A673 (cell line): ENCODE results near the gene SCGB1C1. TPM values are rescaled to one million over a fixed set of nuclear protein-coding genes. Genes with fewer than 3 reads are reported as not detected.

Experiments used
- BruUV-seq: library from RNA; stranded (reverse); fragments of 400-500 nt; replicated peaks from 2 replicates; lab custom pipeline; 2021; lab: Mats Ljungman, UMichigan
- CTCF ChIA-PET: fragments of 300-600 bp; sonication (Branson Sonifier 250); formaldehyde crosslinking; loops from one replicate; lab custom pipeline; 2022; ENCODE audit warnings: antibody characterized with exemption; lab: Charles Lee
- POLR2A ChIA-PET: fragments of 300-600 bp; sonication (Branson Sonifier 250); formaldehyde crosslinking; loops from one replicate; lab custom pipeline; 2022; ENCODE audit warnings: antibody characterized with exemption; ENCODE audit not compliant: low non-redundant PET; lab: Charles Lee
- DNase-seq: peaks from one replicate; pipeline ENCODE4 v3.0.0-alpha.2; 2015; ENCODE audit warnings: low spot score
- H3K27ac ChIP-seq: fragments of 200-600 bp; sonication (generic); 2 replicates; pipeline ENCODE4 v1.5.1; 2016; ENCODE audit warnings: mixed run types, low read depth, mild to moderate bottlenecking, mixed read lengths, antibody characterized with exemption, low read length; ENCODE audit not compliant: poor library complexity, severe bottlenecking
- H3K27me3 ChIP-seq: fragments of 200-600 bp; sonication (generic); replicated peaks from 2 replicates; pipeline ENCODE4 v1.6.1; 2017; ENCODE audit warnings: mixed run types, low read depth, mild to moderate bottlenecking, mixed read lengths, antibody characterized with exemption, low read length; ENCODE audit not compliant: insufficient read depth, poor library complexity
- H3K36me3 ChIP-seq: fragments of 200-600 bp; sonication (generic); 2 replicates; pipeline ENCODE4 v1.6.1; 2016; ENCODE audit warnings: mixed run types, mild to moderate bottlenecking, mixed read lengths, antibody characterized with exemption, low read length; ENCODE audit not compliant: insufficient read depth, poor library complexity, severe bottlenecking
- H3K4me1 ChIP-seq: fragments of 200-600 bp; sonication (generic); 2 replicates; pipeline ENCODE4 v1.6.1; 2017; ENCODE audit warnings: mixed run types, mild to moderate bottlenecking, mixed read lengths, antibody characterized with exemption, low read length; ENCODE audit not compliant: insufficient read depth, poor library complexity, severe bottlenecking
- H3K4me3 ChIP-seq: fragments of 200-600 bp; sonication (generic); 2 replicates; pipeline ENCODE4 v1.5.1; 2016; ENCODE audit warnings: low read depth, mixed run types, mild to moderate bottlenecking, mixed read lengths, low read length; ENCODE audit not compliant: poor library complexity, severe bottlenecking
- H3K9me3 ChIP-seq: fragments of 200-600 bp; sonication (generic); 2 replicates; pipeline ENCODE4 v1.6.1; 2016; ENCODE audit warnings: mixed run types, low read depth, mild to moderate bottlenecking, mixed read lengths, antibody characterized with exemption, low read length; ENCODE audit not compliant: poor library complexity, severe bottlenecking
- CTCF ChIP-seq: fragments of 300-800, 200-600 bp; sonication (generic); conservative IDR thresholded peaks from 2 replicates; pipeline ENCODE4 v1.5.1; 2017; ENCODE audit warnings: low read depth, mild to moderate bottlenecking, antibody characterized with exemption, low read length, moderate library complexity, mixed read lengths
- EZH2 ChIP-seq: fragments of 200-600 bp; sonication (generic); IDR thresholded peaks from 2 replicates; pipeline ENCODE4 v1.6.1; 2017; ENCODE audit warnings: borderline replicate concordance, low read depth, mild to moderate bottlenecking, mixed read lengths, antibody characterized with exemption, low read length; ENCODE audit not compliant: poor library complexity, severe bottlenecking
- intact Hi-C: fragments of 100-400 bp; cut with micrococcal nuclease; formaldehyde crosslinking; loops from one replicate; pipeline ENCODE4 v1.10.0; 2022; ENCODE audit not compliant: unreplicated experiment
- total RNA-seq: library from RNA; stranded (reverse); gene quantifications from 2 replicates; pipeline ENCODE4 v1.2.3, GENCODE V29; 2021

SCGB1C1 gene
- total RNA-seq, 1 experiment from 2014 or later = not detected

- BruUV-seq = no TSS peak
- intact Hi-C loops = no loop called here
- Histone ChIP-seq H3K36me3 (peaks cover 36% of the 10 kb centered on the region), H3K4me1 (peaks cover 10% of the 10 kb centered on the region), H3K9me3 (no peaks in the 10 kb centered on the region), H3K27ac (no peak overlapping the region), H3K4me3 (no peak overlapping the region), H3K27me3 (no peaks in the 10 kb centered on the region)
- no peak for DNase-seq
- TF ChIP-seq CTCF = no peak
- TF ChIP-seq EZH2 = no peak
- ChIA-PET POLR2A (no interaction called here), CTCF (no interaction called here)
These were observed 47.4 kb downstream of the SCGB1C1 start for GRCh38 chr11:240315-240714.

GRCh38 chr11:241634-242033 is 48.8 kb downstream of the SCGB1C1 start:
- Histone ChIP-seq H3K36me3 (peaks cover 49% of the 10 kb centered on the region), H3K9me3 (no peaks in the 10 kb centered on the region), H3K27me3 (no peaks in the 10 kb centered on the region), H3K27ac (no peak overlapping the region), H3K4me3 (no peak overlapping the region), H3K4me1 (peaks cover 8% of the 10 kb centered on the region)
- TF ChIP-seq CTCF (no peak), EZH2 (no peak)
- ChIA-PET POLR2A (no interaction called here), CTCF (no interaction called here)
- intact Hi-C loops = no loop called here
- no peak for DNase-seq
- no TSS peak for BruUV-seq

Other genes starting within 250 kb of the SCGB1C1 start
- gene BET1L, start 14.3 kb downstream of the SCGB1C1 start, total RNA-seq = 22.2 and 26.2 TPM in 2 replicates
- 78.2 and 88.2 TPM in 2 replicates for gene RIC8A, start 14.6 kb downstream of the SCGB1C1 start, total RNA-seq
- 13.6 and 17.1 TPM in 2 replicates for gene SIRT3, start 43.3 kb downstream of the SCGB1C1 start, total RNA-seq
- 195 and 199 TPM in 2 replicates for gene PSMD13, start 43.9 kb downstream of the SCGB1C1 start, total RNA-seq
- not detected in 2 replicates for gene NLRP6, start 85.3 kb downstream of the SCGB1C1 start, total RNA-seq
- gene PGGHG, start 96.0 kb downstream of the SCGB1C1 start, total RNA-seq = 5.4 and 8.6 TPM in 2 replicates
- gene IFITM5, start 106.4 kb downstream of the SCGB1C1 start, total RNA-seq = not detected in 2 replicates
- gene IFITM2, start 114.7 kb downstream of the SCGB1C1 start, total RNA-seq = 23.3 and 25.5 TPM in 2 replicates
- 24.4 and 34.1 TPM in 2 replicates for gene IFITM1, start 121.0 kb downstream of the SCGB1C1 start, total RNA-seq
- 87.6 and 99.8 TPM in 2 replicates for gene IFITM3, start 127.8 kb downstream of the SCGB1C1 start, total RNA-seq
- gene B4GALNT4, start 176.4 kb downstream of the SCGB1C1 start, total RNA-seq = 19.0 and 28.9 TPM in 2 replicates
- not detected in 2 replicates for gene PKP3, start 201.1 kb downstream of the SCGB1C1 start, total RNA-seq
- gene SIGIRR, start 221.9 kb downstream of the SCGB1C1 start, total RNA-seq = 16.6 and 17.6 TPM in 2 replicates
- 0.26 TPM in 1 of 2 replicates, not detected in the other for gene ANO9, start 248.9 kb downstream of the SCGB1C1 start, total RNA-seq